Hepatocyte (in vitro differentiated cells): ENCODE data around the gene PMF1. TPM values are rescaled to one million over a fixed set of nuclear protein-coding genes. Genes with fewer than 3 reads are reported as not detected.

Experiments
- DNase-seq: peaks from one replicate; pipeline ENCODE4 v3.0.0-alpha.2; 2016; ENCODE audit warnings: low spot score
- H2AFZ ChIP-seq: fragments of 200-600 bp; sonication (generic); 2 replicates; pipeline ENCODE4 v1.6.0; 2016; ENCODE audit warnings: antibody characterized with exemption, mild to moderate bottlenecking
- H3K27ac ChIP-seq: fragments of 200-600 bp; sonication (generic); 2 replicates; pipeline ENCODE4 v1.5.1; 2016; ENCODE audit warnings: mild to moderate bottlenecking
- H3K27me3 ChIP-seq: fragments of 200-600 bp; sonication (generic); 2 replicates; pipeline ENCODE4 v1.6.1; 2016
- H3K36me3 ChIP-seq: fragments of 200-600 bp; sonication (generic); replicated peaks from 2 replicates; pipeline ENCODE4 v1.5.1; 2016; ENCODE audit warnings: low read depth; ENCODE audit not compliant: insufficient read depth
- H3K4me1 ChIP-seq: fragments of 200-600 bp; sonication (generic); 2 replicates; pipeline ENCODE4 v1.5.1; 2016; ENCODE audit warnings: mild to moderate bottlenecking, moderate library complexity; ENCODE audit not compliant: insufficient read depth
- H3K4me2 ChIP-seq: fragments of 200-600 bp; sonication (generic); 2 replicates; pipeline ENCODE4 v1.6.0; 2016
- H3K4me3 ChIP-seq: fragments of 200-600 bp; sonication (generic); 2 replicates; pipeline ENCODE4 v1.5.1; 2016; ENCODE audit warnings: mild to moderate bottlenecking
- H3K79me2 ChIP-seq: fragments of 200-600 bp; sonication (generic); 2 replicates; pipeline ENCODE4 v1.6.0; 2017; ENCODE audit warnings: mild to moderate bottlenecking
- H3K9me2 ChIP-seq: fragments of 200-600 bp; sonication (generic); replicated peaks from 2 replicates; pipeline ENCODE4 v1.6.0; 2017; ENCODE audit warnings: mild to moderate bottlenecking; ENCODE audit not compliant: insufficient read depth
- H3K9me3 ChIP-seq: fragments of 200-600 bp; sonication (generic); 2 replicates; pipeline ENCODE4 v1.5.1; 2016; ENCODE audit warnings: low read depth, mild to moderate bottlenecking
- H4K20me1 ChIP-seq: fragments of 200-600 bp; sonication (generic); 2 replicates; pipeline ENCODE4 v1.6.0; 2016; ENCODE audit warnings: mild to moderate bottlenecking; ENCODE audit not compliant: insufficient read depth, poor library complexity, severe bottlenecking
- EZH2 ChIP-seq: fragments of 200-600 bp; sonication (generic); IDR thresholded peaks from 2 replicates; pipeline ENCODE4 v1.6.1; 2016; ENCODE audit warnings: antibody characterized with exemption, mild to moderate bottlenecking, borderline replicate concordance
- EZH2phosphoT487 ChIP-seq: fragments of 200-600 bp; sonication (generic); IDR thresholded peaks from one replicate; pipeline ENCODE4 v1.6.1; 2018; ENCODE audit warnings: antibody characterized with exemption, mild to moderate bottlenecking, low read depth, moderate library complexity; ENCODE audit not compliant: unreplicated experiment, severe bottlenecking
- WGBS: methylation state at CpG from one replicate; pipeline ENCODE4 v1.1.6; 2016; ENCODE audit warnings: low lambda C conversion rate; ENCODE audit errors: missing lambda C conversion rate; 5-methylcytosine and 5-hydroxymethylcytosine counted together
- polyA plus RNA-seq: library from polyadenylated mRNA; unstranded; fragments of >200 nt; fragmentation: Nextera tagmentation; extraction: Ambion mirVana; gene quantifications from 2 replicates; pipeline ENCODE4 v1.2.1, GENCODE V29; 2016
- total RNA-seq: library from RNA; depleted of rRNA; stranded (reverse); fragments of >200 nt; gene quantifications from 2 replicates; pipeline ENCODE4 v1.2.3, GENCODE V29; 2014
- TF ChIP-seq, protein P1 (sequence below): fragments of 200-600 bp; sonication (generic); IDR thresholded peaks from 2 replicates; pipeline ENCODE4 v1.5.1; 2016; ENCODE audit warnings: antibody characterized with exemption, mild to moderate bottlenecking; ENCODE audit not compliant: poor library complexity

PMF1 gene
- total and polyA plus RNA-seq, 2 experiments from 2014 or later = 60.7 to 77.1 TPM

DNA sequence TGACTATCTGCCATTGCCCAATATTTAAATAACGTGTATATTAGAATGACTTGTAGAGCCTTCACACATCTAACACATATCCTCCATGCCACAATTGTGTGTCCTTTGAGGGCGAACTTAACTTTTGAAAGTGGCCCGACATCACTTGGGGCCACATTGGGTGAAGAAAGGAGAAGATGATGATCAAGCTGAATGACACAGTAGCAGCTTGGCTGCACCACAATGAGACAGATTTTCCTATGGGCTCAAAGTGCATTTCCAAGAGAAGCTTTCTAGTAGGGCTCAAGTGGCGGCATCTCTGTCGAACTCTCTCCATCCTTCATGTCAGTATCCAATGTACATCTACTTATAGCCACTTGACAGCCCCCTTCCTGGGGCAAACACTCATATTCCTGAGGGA lies 25.4 kb downstream of the PMF1 start:
- WGBS = 97% methylated on average over 5 of the region's 5 CpGs
- Histone ChIP-seq H3K4me1 (no peaks in the 10 kb centered on the region), H2AFZ (no peak overlapping the region), H3K9me3 (no peaks in the 10 kb centered on the region), H3K36me3 (no peaks in the 10 kb centered on the region), H3K4me3 (no peak overlapping the region), H3K27ac (no peak overlapping the region), H3K4me2 (no peak overlapping the region), H4K20me1 (no peaks in the 10 kb centered on the region), H3K9me2 (no peaks in the 10 kb centered on the region), H3K79me2 (no peaks in the 10 kb centered on the region), H3K27me3 (no peaks in the 10 kb centered on the region)
- no peak for DNase-seq
- TF ChIP-seq EZH2 (no peak), EZH2phosphoT487 (no peak)
- TF ChIP-seq, protein P1, sequence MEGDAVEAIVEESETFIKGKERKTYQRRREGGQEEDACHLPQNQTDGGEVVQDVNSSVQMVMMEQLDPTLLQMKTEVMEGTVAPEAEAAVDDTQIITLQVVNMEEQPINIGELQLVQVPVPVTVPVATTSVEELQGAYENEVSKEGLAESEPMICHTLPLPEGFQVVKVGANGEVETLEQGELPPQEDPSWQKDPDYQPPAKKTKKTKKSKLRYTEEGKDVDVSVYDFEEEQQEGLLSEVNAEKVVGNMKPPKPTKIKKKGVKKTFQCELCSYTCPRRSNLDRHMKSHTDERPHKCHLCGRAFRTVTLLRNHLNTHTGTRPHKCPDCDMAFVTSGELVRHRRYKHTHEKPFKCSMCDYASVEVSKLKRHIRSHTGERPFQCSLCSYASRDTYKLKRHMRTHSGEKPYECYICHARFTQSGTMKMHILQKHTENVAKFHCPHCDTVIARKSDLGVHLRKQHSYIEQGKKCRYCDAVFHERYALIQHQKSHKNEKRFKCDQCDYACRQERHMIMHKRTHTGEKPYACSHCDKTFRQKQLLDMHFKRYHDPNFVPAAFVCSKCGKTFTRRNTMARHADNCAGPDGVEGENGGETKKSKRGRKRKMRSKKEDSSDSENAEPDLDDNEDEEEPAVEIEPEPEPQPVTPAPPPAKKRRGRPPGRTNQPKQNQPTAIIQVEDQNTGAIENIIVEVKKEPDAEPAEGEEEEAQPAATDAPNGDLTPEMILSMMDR = no peak

DNA sequence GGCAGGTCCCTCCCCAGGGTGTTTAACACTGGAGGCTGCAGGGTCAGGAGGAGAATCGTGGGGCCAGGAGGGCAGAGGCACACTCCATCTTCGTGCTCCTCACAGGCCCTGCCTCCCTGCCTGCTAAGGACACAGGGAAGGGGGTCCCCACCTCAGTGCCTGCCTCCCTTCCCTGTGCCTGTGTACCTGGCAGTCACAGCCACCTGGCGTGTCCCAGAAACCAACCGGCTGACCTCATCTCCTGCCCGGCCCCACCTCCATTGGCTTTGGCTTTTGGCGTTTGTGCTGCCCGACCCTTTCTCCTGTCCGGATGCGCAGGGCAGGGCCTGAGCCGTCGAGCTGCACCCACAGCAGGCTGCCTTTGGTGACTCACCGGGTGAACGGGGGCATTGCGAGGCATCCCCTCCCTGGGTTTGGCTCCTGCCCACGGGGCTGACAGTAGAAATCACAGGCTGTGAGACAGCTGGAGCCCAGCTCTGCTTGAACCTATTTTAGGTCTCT lies 28.6 kb downstream of the PMF1 start:
- H3K9me3 ChIP-seq = no peaks in the 10 kb centered on the region
- TF ChIP-seq, protein P1 = no peak
- no peak for TF ChIP-seq EZH2phosphoT487
- TF ChIP-seq EZH2 = no peak
- no peaks in the 10 kb centered on the region for H3K4me1 ChIP-seq
- no peaks in the 10 kb centered on the region for H3K36me3 ChIP-seq
- H4K20me1 ChIP-seq = no peaks in the 10 kb centered on the region
- no peak overlapping the region for H2AFZ ChIP-seq
- no peaks in the 10 kb centered on the region for H3K79me2 ChIP-seq
- H3K4me2 ChIP-seq = no peak overlapping the region
- no peak overlapping the region for H3K27ac ChIP-seq
- DNase-seq = no peak
- no peaks in the 10 kb centered on the region for H3K27me3 ChIP-seq
- no peak overlapping the region for H3K4me3 ChIP-seq
- WGBS = 80% methylated on average over 15 of the region's 15 CpGs
- no peaks in the 10 kb centered on the region for H3K9me2 ChIP-seq

DNA sequence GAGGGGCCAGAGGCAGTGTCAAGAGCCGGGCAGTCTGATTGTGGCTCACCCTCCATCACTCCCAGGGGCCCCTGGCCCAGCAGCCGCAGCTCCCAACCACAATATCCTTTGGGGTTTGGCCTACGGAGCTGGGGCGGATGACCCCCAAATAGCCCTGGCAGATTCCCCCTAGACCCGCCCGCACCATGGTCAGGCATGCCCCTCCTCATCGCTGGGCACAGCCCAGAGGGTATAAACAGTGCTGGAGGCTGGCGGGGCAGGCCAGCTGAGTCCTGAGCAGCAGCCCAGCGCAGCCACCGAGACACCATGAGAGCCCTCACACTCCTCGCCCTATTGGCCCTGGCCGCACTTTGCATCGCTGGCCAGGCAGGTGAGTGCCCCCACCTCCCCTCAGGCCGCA lies 29.1 kb downstream of the PMF1 start, which contains the start of gene BGLAP:
Gene BGLAP (plus strand): TSS at position 259 of the 400 bp plus-strand sequence. CDS start 48 bp downstream, at position 307.
- H4K20me1 ChIP-seq = no peaks in the 10 kb centered on the region
- H3K27ac ChIP-seq = no peak within 1 kb of the TSS
- H3K4me3 ChIP-seq = no peak within 1 kb of the TSS
- no peak within 1 kb of the TSS for H3K4me2 ChIP-seq
- H3K36me3 ChIP-seq = no peaks in the 10 kb centered on the region
- no peak within 1 kb of the TSS for H2AFZ ChIP-seq
- H3K4me1 ChIP-seq = no peaks in the 10 kb centered on the region
- no peaks in the 10 kb centered on the region for H3K9me2 ChIP-seq
- no peaks in the 10 kb centered on the region for H3K27me3 ChIP-seq
- no peak for DNase-seq
- 93% methylated on average over 14 of the region's 14 CpGs for WGBS
- no peaks in the 10 kb centered on the region for H3K79me2 ChIP-seq
- TF ChIP-seq EZH2phosphoT487 = no peak
- no peak for TF ChIP-seq EZH2
- TF ChIP-seq, protein P1 = no peak
- no peaks in the 10 kb centered on the region for H3K9me3 ChIP-seq

DNA sequence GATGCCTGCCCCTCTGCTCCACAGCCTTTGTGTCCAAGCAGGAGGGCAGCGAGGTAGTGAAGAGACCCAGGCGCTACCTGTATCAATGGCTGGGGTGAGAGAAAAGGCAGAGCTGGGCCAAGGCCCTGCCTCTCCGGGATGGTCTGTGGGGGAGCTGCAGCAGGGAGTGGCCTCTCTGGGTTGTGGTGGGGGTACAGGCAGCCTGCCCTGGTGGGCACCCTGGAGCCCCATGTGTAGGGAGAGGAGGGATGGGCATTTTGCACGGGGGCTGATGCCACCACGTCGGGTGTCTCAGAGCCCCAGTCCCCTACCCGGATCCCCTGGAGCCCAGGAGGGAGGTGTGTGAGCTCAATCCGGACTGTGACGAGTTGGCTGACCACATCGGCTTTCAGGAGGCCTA lies 29.9 kb downstream of the PMF1 start:
- no peak for DNase-seq
- WGBS = 83% methylated on average over 10 of the region's 10 CpGs
- Histone ChIP-seq H2AFZ (no peak overlapping the region), H3K79me2 (no peaks in the 10 kb centered on the region), H3K4me3 (no peak overlapping the region), H3K27me3 (no peaks in the 10 kb centered on the region), H4K20me1 (no peaks in the 10 kb centered on the region), H3K9me3 (no peaks in the 10 kb centered on the region), H3K4me2 (no peak overlapping the region), H3K27ac (no peak overlapping the region), H3K9me2 (no peaks in the 10 kb centered on the region), H3K36me3 (no peaks in the 10 kb centered on the region), H3K4me1 (no peaks in the 10 kb centered on the region)
- no peak for TF ChIP-seq EZH2
- no peak for TF ChIP-seq EZH2phosphoT487
- TF ChIP-seq, protein P1 = no peak
